SIG-M5 treated with dmso at 0.1 percent for 504 hours (cell line): ENCODE measurements around the gene CXCR6.

Source experiments
- DNase-seq: peaks from one replicate; lab custom pipeline; 2025; ENCODE audit not compliant: unreplicated experiment; lab: John Stamatoyannopoulos, UW

Gene CXCR6

GRCh38 chr3:45966950-45967640 lies 23.8 kb downstream of the CXCR6 start:
- DNase-seq = no peak

GRCh38 chr3:45967724-45968123 lies 24.5 kb downstream of the CXCR6 start:
- DNase-seq = no peak

GRCh38 chr3:45968149-45968548 lies 24.9 kb downstream of the CXCR6 start:
- no peak for DNase-seq

- DNase-seq = no peak
Observed at GRCh38 chr3:45968706-45969105, 25.4 kb downstream of the CXCR6 start.

GRCh38 chr3:45969116-45969515 lies 25.9 kb downstream of the CXCR6 start:
- no peak for DNase-seq

GRCh38 chr3:45969953-45970352 lies 26.7 kb downstream of the CXCR6 start:
- DNase-seq = no peak

- DNase-seq = peak; percentile 99
Observed at GRCh38 chr3:45972534-45973402, 29.5 kb downstream of the CXCR6 start.

GRCh38 chr3:45974686-45975085 lies 31.4 kb downstream of the CXCR6 start:
- DNase-seq = no peak

GRCh38 chr3:45975686-45976085 lies 32.4 kb downstream of the CXCR6 start:
- no peak for DNase-seq

- DNase-seq = no peak
Observed at GRCh38 chr3:45976191-45977091, 33.2 kb downstream of the CXCR6 start.

- peak; percentile 10 for DNase-seq
Observed at GRCh38 chr3:45978006-45978761, 34.9 kb downstream of the CXCR6 start.

- peak; percentile 6 for DNase-seq
Observed at GRCh38 chr3:45979378-45979777, 36.1 kb downstream of the CXCR6 start.

GRCh38 chr3:45980229-45980813 lies 37.1 kb downstream of the CXCR6 start:
- DNase-seq = no peak

- DNase-seq = no peak
Observed at GRCh38 chr3:45980819-45981218, 37.6 kb downstream of the CXCR6 start.

GRCh38 chr3:45981346-45982074 lies 38.2 kb downstream of the CXCR6 start:
- no peak for DNase-seq

- DNase-seq = no peak
Observed at GRCh38 chr3:45983770-45984169, 40.5 kb downstream of the CXCR6 start.

- no peak for DNase-seq
Observed at GRCh38 chr3:45984331-45985312, 41.4 kb downstream of the CXCR6 start.

- no peak for DNase-seq
Observed at GRCh38 chr3:45985532-45986302, 42.5 kb downstream of the CXCR6 start.
